HEK293 (cell line): Measurements from ENCODE around the gene IL20RA.

ENCODE experiments used
- CTCF ChIA-PET: fragments of 350-600 bp; formaldehyde crosslinking; extraction: SDS; loops from one replicate; lab custom pipeline; 2021; ENCODE audit warnings: antibody characterized with exemption; lab: Yijun Ruan, JAX
- POLR2A ChIA-PET: fragments of 300-600 bp; formaldehyde crosslinking; extraction: SDS; loops from one replicate; lab custom pipeline; 2020; ENCODE audit warnings: antibody characterized with exemption, inconsistent platforms; lab: Yijun Ruan, JAX
- H3K27ac ChIP-seq: fragments of 200-500 bp; sonication (Bioruptor generic); 2 replicates; pipeline ENCODE4 v1.5.1; 2014; ENCODE audit warnings: low read depth, low read length, control low read depth, inconsistent platforms; ENCODE audit errors: extremely low read depth
- H3K36me3 ChIP-seq, 2 experiments: fragments of 200-500 bp in 1 of 2; sonication (Bioruptor generic) in 1 of 2; 1 replicate in 1 of 2; 2 replicates in 1 of 2; pipeline ENCODE4 v1.5.1; 2014 to 2017; ENCODE audit warnings: inconsistent platforms in 2 of 2, low read length in 2 of 2; ENCODE audit not compliant: control insufficient read depth in 2 of 2, insufficient read depth in 1 of 2
- H3K4me1 ChIP-seq: fragments of 200-500 bp; sonication (Bioruptor generic); 2 replicates; pipeline ENCODE4 v1.5.1; 2014; ENCODE audit warnings: mild to moderate bottlenecking, low read length, inconsistent platforms; ENCODE audit not compliant: control insufficient read depth, insufficient read depth
- H3K4me3 ChIP-seq: 2 replicates; pipeline ENCODE4 v1.5.1; 2011; ENCODE audit warnings: low read depth, mild to moderate bottlenecking, control low read depth, low read length, moderate library complexity
- H3K9me3 ChIP-seq: fragments of 200-500 bp; sonication (Bioruptor generic); 2 replicates; pipeline ENCODE4 v1.5.1; 2014; ENCODE audit warnings: low read depth, low read length, inconsistent platforms; ENCODE audit not compliant: control insufficient read depth, insufficient read depth
- MEIS1 ChIP-seq: sonication (generic); formaldehyde crosslinking; IDR thresholded peaks from 2 replicates; pipeline ENCODE4 v1.8.1; 2022; ENCODE audit warnings: missing genetic modification reagents, mild to moderate bottlenecking, borderline replicate concordance
- OSR2 ChIP-seq: fragments of 450-650 bp; formaldehyde crosslinking; IDR thresholded peaks from 2 replicates; pipeline ENCODE4 v1.5.1; 2016; ENCODE audit warnings: missing biosample characterization, missing genetic modification characterization
- SP7 ChIP-seq: fragments of 450-650 bp; formaldehyde crosslinking; IDR thresholded peaks from 2 replicates; pipeline ENCODE4 v1.5.1; 2016; ENCODE audit warnings: missing biosample characterization, missing genetic modification characterization
- ZFP69B ChIP-seq: fragments of 450-650 bp; formaldehyde crosslinking; IDR thresholded peaks from 2 replicates; pipeline ENCODE4 v1.5.1; 2016; ENCODE audit warnings: missing biosample characterization, missing genetic modification characterization
- ZNF140 ChIP-seq: fragments of 450-650 bp; formaldehyde crosslinking; IDR thresholded peaks from 2 replicates; pipeline ENCODE4 v1.5.1; 2016; ENCODE audit warnings: missing biosample characterization, missing genetic modification characterization
- ZNF184 ChIP-seq: fragments of 450-650 bp; IDR thresholded peaks from 2 replicates; pipeline ENCODE4 v1.5.1; 2018; ENCODE audit warnings: missing biosample characterization, mild to moderate bottlenecking, missing genetic modification characterization
- ZNF221 ChIP-seq: fragments of 450-650 bp; formaldehyde crosslinking; IDR thresholded peaks from 2 replicates; pipeline ENCODE4 v1.5.1; 2017; ENCODE audit warnings: missing biosample characterization, missing genetic modification characterization, borderline replicate concordance
- ZNF266 ChIP-seq: fragments of 450-650 bp; formaldehyde crosslinking; IDR thresholded peaks from 2 replicates; pipeline ENCODE4 v1.5.1; 2016; ENCODE audit warnings: missing biosample characterization, missing genetic modification characterization, low read depth
- ZNF274 ChIP-seq, 2 experiments: fragments of 200-500 bp in 1 of 2; fragments of 450-650 bp in 1 of 2; sonication (Bioruptor generic) in 1 of 2; formaldehyde crosslinking in 1 of 2; IDR thresholded peaks; 2 replicates each; pipeline versions ENCODE4 v1.5.1 to v1.6.1; 2014 to 2016; ENCODE audit warnings: borderline replicate concordance in 1 of 2, inconsistent platforms in 1 of 2, low read length in 1 of 2, missing biosample characterization in 1 of 2, missing genetic modification characterization in 1 of 2
- ZNF292 ChIP-seq: fragments of 450-650 bp; formaldehyde crosslinking; IDR thresholded peaks from 2 replicates; pipeline ENCODE4 v1.5.1; 2016; ENCODE audit warnings: low read depth, missing biosample characterization, missing genetic modification characterization, borderline replicate concordance
- ZNF354C ChIP-seq: fragments of 450-650 bp; formaldehyde crosslinking; IDR thresholded peaks from 2 replicates; pipeline ENCODE4 v1.5.1; 2016; ENCODE audit warnings: missing biosample characterization, missing genetic modification characterization, low read depth, borderline replicate concordance
- ZNF48 ChIP-seq: fragments of 450-650 bp; formaldehyde crosslinking; IDR thresholded peaks from 2 replicates; pipeline ENCODE4 v1.5.1; 2016; ENCODE audit warnings: missing biosample characterization, missing genetic modification characterization
- ZNF596 ChIP-seq: fragments of 450-650 bp; IDR thresholded peaks from 2 replicates; pipeline ENCODE4 v1.5.0; 2018; ENCODE audit warnings: missing biosample characterization, mild to moderate bottlenecking, missing genetic modification characterization, moderate library complexity
- ZNF626 ChIP-seq: fragments of 450-650 bp; sonication (Bioruptor Pico); formaldehyde crosslinking; IDR thresholded peaks from 2 replicates; pipeline ENCODE4 v1.5.1; 2018; ENCODE audit warnings: missing biosample characterization, missing genetic modification characterization, inconsistent platforms
- TF ChIP-seq, protein P1 (sequence below): sonication (generic); formaldehyde crosslinking; IDR thresholded peaks from 2 replicates; pipeline ENCODE4 v1.8.1; 2022; ENCODE audit warnings: mild to moderate bottlenecking, moderate library complexity, missing genetic modification reagents
- TF ChIP-seq, protein P2 (sequence below): fragments of 450-650 bp; formaldehyde crosslinking; IDR thresholded peaks from 2 replicates; pipeline ENCODE4 v1.5.1; 2016; ENCODE audit warnings: missing biosample characterization, missing genetic modification characterization
- TF ChIP-seq, protein P3 (sequence below): fragments of 450-650 bp; formaldehyde crosslinking; IDR thresholded peaks from 2 replicates; pipeline ENCODE4 v1.5.1; 2016; ENCODE audit warnings: missing biosample characterization, missing genetic modification characterization
- TF ChIP-seq, protein P4 (sequence below): fragments of 450-650 bp; formaldehyde crosslinking; IDR thresholded peaks from 2 replicates; pipeline ENCODE4 v1.5.1; 2016; ENCODE audit warnings: missing biosample characterization, missing genetic modification characterization
- TF ChIP-seq, protein P5 (sequence below): fragments of 450-650 bp; formaldehyde crosslinking; IDR thresholded peaks from 2 replicates; pipeline ENCODE4 v1.5.1; 2017; ENCODE audit warnings: missing biosample characterization, missing genetic modification characterization
- TF ChIP-seq, protein P6 (sequence below): fragments of 450-650 bp; formaldehyde crosslinking; IDR thresholded peaks from 2 replicates; pipeline ENCODE4 v1.5.1; 2016; ENCODE audit warnings: missing biosample characterization, missing genetic modification characterization, low read depth

Gene IL20RA

DNA sequence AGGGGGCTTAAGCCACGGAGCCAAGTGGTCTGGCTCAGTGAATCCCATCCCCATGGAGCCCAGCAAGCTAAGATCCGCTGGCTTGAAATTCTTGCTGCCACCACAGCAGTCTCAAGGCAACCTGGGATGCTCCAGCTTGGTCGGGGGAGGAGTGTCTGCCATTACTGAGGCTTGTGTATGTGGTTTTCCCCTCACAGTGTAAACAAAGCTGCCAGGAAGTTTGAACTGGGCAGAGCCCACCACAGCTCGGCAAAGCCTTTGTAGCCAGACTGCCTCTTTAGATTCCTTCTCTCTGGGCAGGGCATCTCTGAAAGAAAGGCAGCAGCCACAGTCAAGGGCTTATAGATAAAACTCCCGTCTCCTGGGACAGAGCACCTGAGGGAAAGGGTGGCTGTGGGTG lies 25.5 kb upstream of the IL20RA start (continued):
- TF ChIP-seq ZNF48 (no peak), MEIS1 (CRISPR knock-in tag) (no peak), ZNF140 (no peak), OSR2 (tag by site-specific recombination) (no peak), ZNF292 (no peak), ZNF184 (tag by site-specific recombination) (no peak), ZNF626 (tag by site-specific recombination) (no peak), ZNF274 (IDR thresholded peaks at IDR 0.05; ENCODE audit: low read length) (no peak), ZNF274 (tag by site-specific recombination; IDR thresholded peaks at IDR 0.05; ENCODE audit: borderline replicate concordance) (no peak)
- TF ChIP-seq, protein P1, sequence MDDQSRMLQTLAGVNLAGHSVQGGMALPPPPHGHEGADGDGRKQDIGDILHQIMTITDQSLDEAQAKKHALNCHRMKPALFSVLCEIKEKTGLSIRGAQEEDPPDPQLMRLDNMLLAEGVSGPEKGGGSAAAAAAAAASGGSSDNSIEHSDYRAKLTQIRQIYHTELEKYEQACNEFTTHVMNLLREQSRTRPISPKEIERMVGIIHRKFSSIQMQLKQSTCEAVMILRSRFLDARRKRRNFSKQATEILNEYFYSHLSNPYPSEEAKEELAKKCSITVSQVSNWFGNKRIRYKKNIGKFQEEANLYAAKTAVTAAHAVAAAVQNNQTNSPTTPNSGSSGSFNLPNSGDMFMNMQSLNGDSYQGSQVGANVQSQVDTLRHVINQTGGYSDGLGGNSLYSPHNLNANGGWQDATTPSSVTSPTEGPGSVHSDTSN (CRISPR knock-in tag): no peak
- TF ChIP-seq, protein P2, sequence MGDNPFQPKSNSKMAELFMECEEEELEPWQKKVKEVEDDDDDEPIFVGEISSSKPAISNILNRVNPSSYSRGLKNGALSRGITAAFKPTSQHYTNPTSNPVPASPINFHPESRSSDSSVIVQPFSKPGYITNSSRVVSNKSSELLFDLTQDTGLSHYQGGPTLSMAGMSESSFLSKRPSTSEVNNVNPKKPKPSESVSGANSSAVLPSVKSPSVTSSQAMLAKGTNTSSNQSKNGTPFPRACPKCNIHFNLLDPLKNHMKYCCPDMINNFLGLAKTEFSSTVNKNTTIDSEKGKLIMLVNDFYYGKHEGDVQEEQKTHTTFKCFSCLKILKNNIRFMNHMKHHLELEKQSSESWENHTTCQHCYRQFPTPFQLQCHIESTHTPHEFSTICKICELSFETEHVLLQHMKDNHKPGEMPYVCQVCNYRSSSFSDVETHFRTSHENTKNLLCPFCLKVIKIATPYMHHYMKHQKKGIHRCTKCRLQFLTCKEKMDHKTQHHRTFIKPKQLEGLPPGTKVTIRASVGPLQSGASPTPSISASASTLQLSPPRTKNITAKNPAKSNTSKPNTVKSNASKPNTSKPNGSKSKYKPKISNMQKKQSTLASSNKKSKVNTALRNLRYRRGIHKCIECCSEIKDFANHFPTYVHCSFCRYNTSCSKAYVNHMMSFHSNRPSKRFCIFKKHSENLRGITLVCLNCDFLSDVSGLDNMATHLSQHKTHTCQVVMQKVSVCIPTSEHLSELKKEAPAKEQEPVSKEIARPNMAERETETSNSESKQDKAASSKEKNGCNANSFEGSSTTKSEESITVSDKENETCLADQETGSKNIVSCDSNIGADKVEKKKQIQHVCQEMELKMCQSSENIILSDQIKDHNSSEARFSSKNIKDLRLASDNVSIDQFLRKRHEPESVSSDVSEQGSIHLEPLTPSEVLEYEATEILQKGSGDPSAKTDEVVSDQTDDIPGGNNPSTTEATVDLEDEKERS (tag by site-specific recombination): no peak
- TF ChIP-seq, all 188 proteins: peak for 0

DNA sequence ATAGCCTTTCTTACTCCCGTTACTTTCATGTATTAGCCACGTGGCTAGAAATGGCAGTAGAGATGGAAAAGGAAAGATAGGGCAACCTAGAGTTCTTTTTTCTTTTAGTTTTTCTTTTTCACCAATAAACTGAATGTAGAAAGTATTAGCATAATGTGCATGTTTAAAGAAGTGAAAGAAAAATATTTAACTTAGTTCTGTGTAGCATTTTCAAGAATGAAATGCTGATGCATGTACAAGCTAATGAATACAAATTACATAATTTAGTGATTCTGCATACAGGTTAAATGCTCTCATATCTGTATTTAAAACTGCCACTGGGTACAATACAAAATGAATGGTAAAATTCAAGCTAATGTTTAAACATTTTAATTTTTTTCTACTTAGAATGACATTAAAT lies 22.6 kb upstream of the IL20RA start:
- POLR2A ChIA-PET: no interaction called here
- Histone ChIP-seq H3K4me1 (no peaks in the 10 kb centered on the region), H3K9me3 (no peaks in the 10 kb centered on the region), H3K36me3 (no peaks in the 10 kb centered on the region), H3K27ac (no peak overlapping the region), H3K4me3 (no peak overlapping the region)
- TF ChIP-seq ZNF184 (tag by site-specific recombination) (no peak), ZNF354C (no peak)
- CTCF ChIA-PET: interaction anchor here (1.3 to 2.5 kb wide), 3 partner anchors 9 to 99 kb away, joined by 4 to 17 read pairs (median 5); no protein-coding TSS in a partner anchor

DNA sequence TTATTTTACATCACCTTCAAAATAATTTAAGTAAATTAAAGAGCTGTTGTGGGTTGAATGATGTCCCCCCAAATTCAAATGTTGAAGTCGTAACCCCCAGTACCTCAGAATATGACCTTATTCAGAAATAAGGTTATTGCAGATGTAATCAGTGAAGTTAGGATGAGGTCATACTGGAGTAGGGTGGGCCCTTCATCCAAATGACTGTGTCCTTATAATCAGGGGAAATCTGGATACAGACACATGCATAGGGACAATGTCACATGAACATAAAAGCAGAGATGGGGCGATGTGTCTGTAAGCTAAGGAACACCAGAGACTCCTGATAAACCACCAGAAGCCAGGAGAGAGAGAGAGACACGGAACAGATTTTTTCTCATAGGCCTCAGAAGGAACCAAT lies 13.3 kb upstream of the IL20RA start:
- ChIA-PET CTCF (interaction anchor here (0.7 kb wide), 1 partner anchor 183 kb away, joined by 4 read pairs; no protein-coding TSS in a partner anchor), POLR2A (no interaction called here)
- no peak overlapping the region for H3K4me3 ChIP-seq
- no peaks in the 10 kb centered on the region for H3K4me1 ChIP-seq
- H3K9me3 ChIP-seq: no peaks in the 10 kb centered on the region
- H3K36me3 ChIP-seq: no peaks in the 10 kb centered on the region
- no peak overlapping the region for H3K27ac ChIP-seq
- TF ChIP-seq SP7 (tag by site-specific recombination): no peak
- no peak for TF ChIP-seq ZNF266 (tag by site-specific recombination)
- no peak for TF ChIP-seq ZNF48
- no peak for TF ChIP-seq ZNF274 (IDR thresholded peaks at IDR 0.05; ENCODE audit: low read length)
- TF ChIP-seq ZNF274 (tag by site-specific recombination; IDR thresholded peaks at IDR 0.05; ENCODE audit: borderline replicate concordance): no peak
- TF ChIP-seq, protein P3, sequence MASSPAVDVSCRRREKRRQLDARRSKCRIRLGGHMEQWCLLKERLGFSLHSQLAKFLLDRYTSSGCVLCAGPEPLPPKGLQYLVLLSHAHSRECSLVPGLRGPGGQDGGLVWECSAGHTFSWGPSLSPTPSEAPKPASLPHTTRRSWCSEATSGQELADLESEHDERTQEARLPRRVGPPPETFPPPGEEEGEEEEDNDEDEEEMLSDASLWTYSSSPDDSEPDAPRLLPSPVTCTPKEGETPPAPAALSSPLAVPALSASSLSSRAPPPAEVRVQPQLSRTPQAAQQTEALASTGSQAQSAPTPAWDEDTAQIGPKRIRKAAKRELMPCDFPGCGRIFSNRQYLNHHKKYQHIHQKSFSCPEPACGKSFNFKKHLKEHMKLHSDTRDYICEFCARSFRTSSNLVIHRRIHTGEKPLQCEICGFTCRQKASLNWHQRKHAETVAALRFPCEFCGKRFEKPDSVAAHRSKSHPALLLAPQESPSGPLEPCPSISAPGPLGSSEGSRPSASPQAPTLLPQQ (tag by site-specific recombination): peak; percentile 72
- TF ChIP-seq ZFP69B (tag by site-specific recombination): peak; percentile 62; the same call in 1 of the 2 replicates
- no peak for TF ChIP-seq ZNF596
- TF ChIP-seq, protein P4, sequence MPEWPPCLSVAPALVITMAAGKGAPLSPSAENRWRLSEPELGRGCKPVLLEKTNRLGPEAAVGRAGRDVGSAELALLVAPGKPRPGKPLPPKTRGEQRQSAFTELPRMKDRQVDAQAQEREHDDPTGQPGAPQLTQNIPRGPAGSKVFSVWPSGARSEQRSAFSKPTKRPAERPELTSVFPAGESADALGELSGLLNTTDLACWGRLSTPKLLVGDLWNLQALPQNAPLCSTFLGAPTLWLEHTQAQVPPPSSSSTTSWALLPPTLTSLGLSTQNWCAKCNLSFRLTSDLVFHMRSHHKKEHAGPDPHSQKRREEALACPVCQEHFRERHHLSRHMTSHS (tag by site-specific recombination): no peak
- TF ChIP-seq, protein P5, sequence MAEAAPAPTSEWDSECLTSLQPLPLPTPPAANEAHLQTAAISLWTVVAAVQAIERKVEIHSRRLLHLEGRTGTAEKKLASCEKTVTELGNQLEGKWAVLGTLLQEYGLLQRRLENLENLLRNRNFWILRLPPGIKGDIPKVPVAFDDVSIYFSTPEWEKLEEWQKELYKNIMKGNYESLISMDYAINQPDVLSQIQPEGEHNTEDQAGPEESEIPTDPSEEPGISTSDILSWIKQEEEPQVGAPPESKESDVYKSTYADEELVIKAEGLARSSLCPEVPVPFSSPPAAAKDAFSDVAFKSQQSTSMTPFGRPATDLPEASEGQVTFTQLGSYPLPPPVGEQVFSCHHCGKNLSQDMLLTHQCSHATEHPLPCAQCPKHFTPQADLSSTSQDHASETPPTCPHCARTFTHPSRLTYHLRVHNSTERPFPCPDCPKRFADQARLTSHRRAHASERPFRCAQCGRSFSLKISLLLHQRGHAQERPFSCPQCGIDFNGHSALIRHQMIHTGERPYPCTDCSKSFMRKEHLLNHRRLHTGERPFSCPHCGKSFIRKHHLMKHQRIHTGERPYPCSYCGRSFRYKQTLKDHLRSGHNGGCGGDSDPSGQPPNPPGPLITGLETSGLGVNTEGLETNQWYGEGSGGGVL (tag by site-specific recombination): no peak
- TF ChIP-seq ZNF221 (tag by site-specific recombination): no peak
- TF ChIP-seq, protein P6, sequence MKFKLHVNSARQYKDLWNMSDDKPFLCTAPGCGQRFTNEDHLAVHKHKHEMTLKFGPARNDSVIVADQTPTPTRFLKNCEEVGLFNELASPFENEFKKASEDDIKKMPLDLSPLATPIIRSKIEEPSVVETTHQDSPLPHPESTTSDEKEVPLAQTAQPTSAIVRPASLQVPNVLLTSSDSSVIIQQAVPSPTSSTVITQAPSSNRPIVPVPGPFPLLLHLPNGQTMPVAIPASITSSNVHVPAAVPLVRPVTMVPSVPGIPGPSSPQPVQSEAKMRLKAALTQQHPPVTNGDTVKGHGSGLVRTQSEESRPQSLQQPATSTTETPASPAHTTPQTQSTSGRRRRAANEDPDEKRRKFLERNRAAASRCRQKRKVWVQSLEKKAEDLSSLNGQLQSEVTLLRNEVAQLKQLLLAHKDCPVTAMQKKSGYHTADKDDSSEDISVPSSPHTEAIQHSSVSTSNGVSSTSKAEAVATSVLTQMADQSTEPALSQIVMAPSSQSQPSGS (tag by site-specific recombination): peak; percentile 48
